B cell (primary cell): ENCODE data around the gene SIT1.

Experiments used
- CTCF ChIP-seq: fragments of 200-600 bp; IDR thresholded peaks from one replicate; pipeline ENCODE4 v1.8.0; 2022; ENCODE audit warnings: antibody characterized with exemption, mild to moderate bottlenecking
- EZH2 ChIP-seq: IDR thresholded peaks from 2 replicates; pipeline ENCODE4 v1.6.1; 2012; ENCODE audit warnings: borderline replicate concordance, low read depth, mild to moderate bottlenecking, moderate library complexity, low read length; ENCODE audit not compliant: insufficient read depth, poor library complexity, severe bottlenecking

DNA sequence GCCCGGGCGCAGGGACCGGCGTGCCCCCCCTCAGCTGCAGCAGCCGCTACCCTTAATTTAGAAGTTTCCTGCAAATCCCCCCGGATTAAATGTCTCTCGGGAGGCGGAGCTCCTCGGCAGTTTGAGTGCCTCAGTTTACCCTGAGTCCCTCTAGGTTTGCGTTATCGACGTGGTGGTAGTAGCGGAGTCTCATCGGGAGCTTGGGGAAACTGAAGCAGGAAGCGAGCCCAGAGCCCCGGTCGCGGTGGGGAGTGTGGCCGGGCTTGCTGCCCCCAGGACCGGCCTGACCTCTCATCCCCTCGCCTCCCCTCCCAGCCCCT lies 39.5 kb upstream of the SIT1 start:
- no peak for TF ChIP-seq CTCF
- no peak for TF ChIP-seq EZH2
